Measurements from ENCODE around the gene UCK2.

UCK2 gene

GRCh38 chr1:165854101-165854845, 26.9 kb downstream of the UCK2 start:
- peak; percentile 89 for ATAC-seq
- TF ChIP-seq ISL1 (CRISPR knock-in tag; IDR thresholded peaks at IDR 0.05) = no peak
- TF ChIP-seq RARB (CRISPR knock-in tag; IDR thresholded peaks at IDR 0.05) = no peak

GRCh38 chr1:165855010-165855838, 27.8 kb downstream of the UCK2 start:
- no peak for TF ChIP-seq ZNF8 (CRISPR knock-in tag; IDR thresholded peaks at IDR 0.05)
- no peak for TF ChIP-seq ISL1 (CRISPR knock-in tag; IDR thresholded peaks at IDR 0.05)
- no peak for TF ChIP-seq PATZ1 (CRISPR knock-in tag; IDR thresholded peaks at IDR 0.05; ENCODE audit: borderline replicate concordance)
- no peak for TF ChIP-seq OSR1 (CRISPR knock-in tag; IDR thresholded peaks at IDR 0.05)
- no peak for TF ChIP-seq POU6F1 (CRISPR knock-in tag; IDR thresholded peaks at IDR 0.05; ENCODE audit: borderline replicate concordance, low read depth)
- no peak for TF ChIP-seq ZNF565 (CRISPR knock-in tag; conservative IDR thresholded peaks at IDR 0.05; ENCODE audit: low read depth)
- TF ChIP-seq ARNTL (CRISPR knock-in tag; IDR thresholded peaks at IDR 0.05; ENCODE audit: borderline replicate concordance, low read depth) = no peak
- no peak for TF ChIP-seq CSRNP3 (CRISPR knock-in tag; IDR thresholded peaks at IDR 0.05)
- TF ChIP-seq TCF4 (CRISPR knock-in tag; IDR thresholded peaks at IDR 0.05; ENCODE audit: borderline replicate concordance) = no peak
- TF ChIP-seq RARB (CRISPR knock-in tag; IDR thresholded peaks at IDR 0.05) = no peak
- no peak for TF ChIP-seq ZFP3 (CRISPR knock-in tag; IDR thresholded peaks at IDR 0.05)
- TF ChIP-seq CREB5 (CRISPR knock-in tag; IDR thresholded peaks at IDR 0.05; ENCODE audit: low read depth) = no peak
- TF ChIP-seq ESRRG (CRISPR knock-in tag; IDR thresholded peaks at IDR 0.05) = no peak
- TF ChIP-seq ZNF70 (CRISPR knock-in tag; IDR thresholded peaks at IDR 0.05) = no peak
- no peak for TF ChIP-seq GLIS3 (CRISPR knock-in tag; IDR thresholded peaks at IDR 0.05)
- no peak for TF ChIP-seq ZFP30 (CRISPR knock-in tag; IDR thresholded peaks at IDR 0.05)
- no peak for TF ChIP-seq BACH2 (CRISPR knock-in tag; IDR thresholded peaks at IDR 0.05; ENCODE audit: borderline replicate concordance)
- no peak for TF ChIP-seq CSDC2 (CRISPR knock-in tag; IDR thresholded peaks at IDR 0.05)
- no peak for TF ChIP-seq TSHZ2 (CRISPR knock-in tag; IDR thresholded peaks at IDR 0.05)
- no peak for ATAC-seq

- ATAC-seq = no peak
- no peak for TF ChIP-seq ZNF8 (CRISPR knock-in tag; IDR thresholded peaks at IDR 0.05)
- no peak for TF ChIP-seq ARNTL (CRISPR knock-in tag; IDR thresholded peaks at IDR 0.05; ENCODE audit: borderline replicate concordance, low read depth)
- no peak for TF ChIP-seq ZFP30 (CRISPR knock-in tag; IDR thresholded peaks at IDR 0.05)
- no peak for TF ChIP-seq TOX (CRISPR knock-in tag; IDR thresholded peaks at IDR 0.05; ENCODE audit: borderline replicate concordance)
- TF ChIP-seq BACH2 (CRISPR knock-in tag; IDR thresholded peaks at IDR 0.05; ENCODE audit: borderline replicate concordance) = no peak
- no peak for TF ChIP-seq POU6F1 (CRISPR knock-in tag; IDR thresholded peaks at IDR 0.05; ENCODE audit: borderline replicate concordance, low read depth)
- TF ChIP-seq ZFP3 (CRISPR knock-in tag; IDR thresholded peaks at IDR 0.05) = no peak
- TF ChIP-seq TSHZ2 (CRISPR knock-in tag; IDR thresholded peaks at IDR 0.05) = no peak
- no peak for TF ChIP-seq SNAI2 (CRISPR knock-in tag; IDR thresholded peaks at IDR 0.05)
- TF ChIP-seq GLIS3 (CRISPR knock-in tag; IDR thresholded peaks at IDR 0.05) = no peak
- TF ChIP-seq CSDC2 (CRISPR knock-in tag; IDR thresholded peaks at IDR 0.05) = no peak
Observed at GRCh38 chr1:165856021-165856420, 28.6 kb downstream of the UCK2 start.
